HepG2 (cell line): ENCODE results near the gene LAMTOR1. TPM values are rescaled to one million over a fixed set of nuclear protein-coding genes. Genes with fewer than 3 reads are reported as not detected.

Source experiments
- ATAC-seq: fragments of 200-7000 bp; cut with Tn5 transposase; 3 replicates; pipeline ENCODE4 v1.9.1; 2020; ENCODE audit warnings: mild to moderate bottlenecking, moderate library complexity
- BruUV-seq: library from RNA; stranded (reverse); fragments of 400-500 nt; replicated peaks from 2 replicates; lab custom pipeline; 2021; lab: Mats Ljungman, UMichigan
- CTCF ChIA-PET: fragments of 300-600 bp; formaldehyde crosslinking; extraction: SDS; loops from one replicate; lab custom pipeline; 2021; ENCODE audit warnings: low total read pairs, inconsistent platforms, low intra/inter-chr PET ratio; lab: Yijun Ruan, JAX
- POLR2A ChIA-PET: fragments of 350-600 bp; sonication (Branson Sonifier 250); formaldehyde crosslinking; loops from one replicate; lab custom pipeline; 2020; ENCODE audit warnings: antibody characterized with exemption, inconsistent platforms; lab: Yijun Ruan, JAX
- DNase-seq: peaks from one replicate; pipeline ENCODE4 v3.0.0-alpha.2; 2015; ENCODE audit warnings: low spot score
- FAIRE-seq: peaks from 3 replicates; lab custom pipeline; 2011; peaks lifted over from hg19 to GRCh38; lab: Jason Lieb, UNC
- H2AFZ ChIP-seq: one replicate; pipeline ENCODE4 v1.6.1; 2011; ENCODE audit warnings: low read length, inconsistent platforms
- H3K27ac ChIP-seq: fragments of 300-600 bp; 3 replicates; pipeline ENCODE4 v1.8.0; 2011; ENCODE audit warnings: mixed run types, mild to moderate bottlenecking, mixed read lengths, low read length, inconsistent platforms; ENCODE audit not compliant: insufficient read depth; ENCODE audit errors: extremely low read length
- H3K27me3 ChIP-seq, 2 experiments: fragments of 200-600 bp in 1 of 2; 2 replicates in 1 of 2; 3 replicates in 1 of 2; pipeline versions ENCODE4 v1.6.0 to v1.8.0; 2011; ENCODE audit warnings: low read length in 2 of 2, mild to moderate bottlenecking in 2 of 2, moderate library complexity in 2 of 2, inconsistent platforms in 1 of 2; ENCODE audit not compliant: insufficient read depth in 2 of 2, control insufficient read depth in 1 of 2
- H3K36me3 ChIP-seq, 2 experiments: fragments of 200-600 bp in 1 of 2; replicated peaks in 1 of 2; 2 replicates in 1 of 2; 3 replicates in 1 of 2; pipeline versions ENCODE4 v1.5.1 to v1.8.0; 2011; ENCODE audit warnings: low read length in 2 of 2, inconsistent platforms in 1 of 2; ENCODE audit not compliant: insufficient read depth in 2 of 2, control insufficient read depth in 1 of 2
- H3K4me1 ChIP-seq: 2 replicates; pipeline ENCODE4 v1.5.1; 2012; ENCODE audit warnings: low read length, inconsistent platforms; ENCODE audit not compliant: insufficient read depth
- H3K4me2 ChIP-seq: 2 replicates; pipeline ENCODE4 v1.6.0; 2011; ENCODE audit warnings: low read depth, low read length, inconsistent platforms
- H3K4me3 ChIP-seq, 3 experiments: fragments of 200-600 bp in 1 of 3; sonication (generic), shearing (Covaris generic) in 1 of 3; replicated peaks in 1 of 3; 2 replicates each; pipeline ENCODE4 v1.5.1; 2011 to 2016; ENCODE audit warnings: low read length in 3 of 3, inconsistent platforms in 2 of 3, low read depth in 2 of 3, mild to moderate bottlenecking in 2 of 3, control low read depth in 1 of 3, mixed read lengths in 1 of 3; ENCODE audit not compliant: insufficient read depth in 1 of 3
- H3K79me2 ChIP-seq: one replicate; pipeline ENCODE4 v1.6.1; 2011; ENCODE audit warnings: low read length, inconsistent platforms; ENCODE audit not compliant: insufficient read depth
- H3K9ac ChIP-seq: 2 replicates; pipeline ENCODE4 v1.6.0; 2011; ENCODE audit warnings: mild to moderate bottlenecking, low read depth, low read length, inconsistent platforms; ENCODE audit not compliant: insufficient read depth
- H3K9me3 ChIP-seq: 2 replicates; pipeline ENCODE4 v1.5.1; 2012; ENCODE audit warnings: mild to moderate bottlenecking, low read length
- H4K20me1 ChIP-seq: 2 replicates; pipeline ENCODE4 v1.6.0; 2011; ENCODE audit warnings: inconsistent platforms, mild to moderate bottlenecking, low read length, moderate library complexity; ENCODE audit not compliant: insufficient read depth
- BHLHE40 ChIP-seq: IDR thresholded peaks from 2 replicates; pipeline ENCODE4 v1.6.1; 2011; ENCODE audit warnings: low read length, improper control_type of control experiment
- EHMT2 ChIP-seq: fragments of 200-600 bp; sonication (generic); IDR thresholded peaks from 2 replicates; pipeline ENCODE4 v1.7.0; 2017; ENCODE audit warnings: antibody characterized with exemption, low read depth, low read length, borderline replicate concordance
- LRRFIP1 ChIP-seq: sonication (generic); formaldehyde crosslinking; conservative IDR thresholded peaks from 2 replicates; pipeline ENCODE4 v1.4.0; 2020; ENCODE audit warnings: missing genetic modification reagents
- RAD51 ChIP-seq: fragments of 450-650 bp; IDR thresholded peaks from 2 replicates; pipeline ENCODE4 v1.6.1; 2016; ENCODE audit warnings: borderline replicate concordance
- SALL1 ChIP-seq: sonication (generic); formaldehyde crosslinking; IDR thresholded peaks from 2 replicates; pipeline ENCODE4 v1.8.0; 2022; ENCODE audit warnings: mild to moderate bottlenecking, missing genetic modification reagents
- SMAD9 ChIP-seq: sonication (generic); formaldehyde crosslinking; IDR thresholded peaks from 2 replicates; pipeline ENCODE4 v1.5.1; 2020; ENCODE audit warnings: mild to moderate bottlenecking, missing genetic modification reagents
- SNAPC2 ChIP-seq: sonication (generic); formaldehyde crosslinking; IDR thresholded peaks from 2 replicates; pipeline ENCODE4 v1.8.1; 2022; ENCODE audit warnings: mild to moderate bottlenecking, missing genetic modification reagents
- TARDBP ChIP-seq: sonication (generic); formaldehyde crosslinking; IDR thresholded peaks from 2 replicates; pipeline ENCODE4 v1.8.0; 2022; ENCODE audit warnings: mild to moderate bottlenecking, missing genetic modification reagents
- THAP9 ChIP-seq: sonication (generic); formaldehyde crosslinking; IDR thresholded peaks from 2 replicates; pipeline ENCODE4; 2020; ENCODE audit warnings: missing genetic modification reagents, mild to moderate bottlenecking, borderline replicate concordance
- ZBTB42 ChIP-seq: sonication (generic); formaldehyde crosslinking; IDR thresholded peaks from 2 replicates; pipeline ENCODE4 v1.5.0; 2020; ENCODE audit warnings: mild to moderate bottlenecking, missing genetic modification reagents
- ZBTB43 ChIP-seq: sonication (generic); formaldehyde crosslinking; conservative IDR thresholded peaks from 2 replicates; pipeline ENCODE4 v1.4.0; 2020; ENCODE audit warnings: missing genetic modification reagents
- ZNF251 ChIP-seq: sonication (generic); formaldehyde crosslinking; IDR thresholded peaks from 2 replicates; pipeline ENCODE4 v1.9.0; 2021; ENCODE audit warnings: mild to moderate bottlenecking, missing genetic modification reagents
- ZNF382 ChIP-seq: sonication (generic); formaldehyde crosslinking; IDR thresholded peaks from 2 replicates; pipeline ENCODE4 v1.5.0; 2020; ENCODE audit warnings: missing genetic modification reagents, mild to moderate bottlenecking, borderline replicate concordance
- ZNF513 ChIP-seq: sonication (generic); formaldehyde crosslinking; conservative IDR thresholded peaks from 2 replicates; pipeline ENCODE4 v1.5.0; 2020; ENCODE audit warnings: missing genetic modification reagents
- ZNF589 ChIP-seq: sonication (generic); formaldehyde crosslinking; conservative IDR thresholded peaks from 2 replicates; pipeline ENCODE4 v1.8.0; 2022; ENCODE audit warnings: mild to moderate bottlenecking, moderate library complexity, missing genetic modification reagents
- WGBS: methylation state at CpG from one replicate; pipeline ENCODE4 v1.1.6; 2017; ENCODE audit warnings: low lambda C conversion rate; 5-methylcytosine and 5-hydroxymethylcytosine counted together
- in situ Hi-C: cut with HindIII; loops from 2 replicates; pipeline ENCODE4 v1.10.0; 2017; ENCODE audit warnings: low pct_unique_long_range_greater_than_20kb; ENCODE audit not compliant: extremely low pct_ligation_motif_present
- intact Hi-C: fragments of 100-400 bp; cut with micrococcal nuclease; formaldehyde crosslinking; loops from one replicate; pipeline ENCODE4 v1.10.0; 2022; ENCODE audit not compliant: unreplicated experiment
- polyA plus RNA-seq, 8 experiments: library from polyadenylated mRNA; depleted of rRNA in 3 of 8; stranded (reverse) in 7 of 8; unstranded in 1 of 8; fragments of >200 nt; fragmentation: Illumina TruSeq in 4 of 8; extraction: Trizol in 4 of 8; gene quantifications; 2 replicates each; pipeline versions ENCODE4 v1.2.1 to v1.2.3, GENCODE V29; 2011 to 2016; ENCODE audit warnings: low read depth in 4 of 8, missing spikeins in 1 of 8, mixed read lengths in 1 of 8; ENCODE audit not compliant: insufficient read depth in 1 of 8
- total RNA-seq, 5 experiments: library from RNA; depleted of rRNA; stranded (reverse); fragments of >200 nt; fragmentation: Illumina TruSeq; extraction: Trizol; gene quantifications; 2 replicates each; pipeline ENCODE4 v1.2.3, GENCODE V29; 2016; ENCODE audit warnings: low read depth in 1 of 5

The LAMTOR1 gene
- total and polyA plus RNA-seq, 2 of the 13 experiments (the other 11 are each of a cell fraction or from before 2014, with no cell fraction given): 60.4 to 66.0 TPM

- no peak for TF ChIP-seq ZNF251 (CRISPR knock-in tag)
- no peak for TF ChIP-seq ZNF382
- TF ChIP-seq ZBTB42 (CRISPR knock-in tag): no peak
- TF ChIP-seq ZNF513: no peak
- no peak for TF ChIP-seq SMAD9 (CRISPR knock-in tag)
- TF ChIP-seq SALL1 (CRISPR knock-in tag): no peak
- TF ChIP-seq BHLHE40: no peak
These were observed 13.1 kb upstream of the LAMTOR1 start (continued) for GRCh38 chr11:72116019-72116755.

- Histone ChIP-seq H3K27me3 (peaks cover 1 to 9% of the 10 kb centered on the region in 2 experiments; a peak in 1 of 5 replicates), H3K9me3 (no peaks in the 10 kb centered on the region), H3K4me3 (no peak overlapping the region), H3K4me1 (peaks cover 22% of the 10 kb centered on the region), H3K36me3 (no peaks in the 10 kb centered on the region), H2AFZ (no peak overlapping the region), H3K9ac (no peak overlapping the region), H3K4me2 (no peak overlapping the region), H3K79me2 (no peaks in the 10 kb centered on the region), H4K20me1 (no peaks in the 10 kb centered on the region), H3K27ac (no peak overlapping the region)
- FAIRE-seq: no peak
- WGBS: 94% methylated on average over 1 of the region's 1 CpG
- ChIA-PET POLR2A (no interaction called here), CTCF (no interaction called here)
- no peak for DNase-seq
- ATAC-seq: no peak
- in situ Hi-C loops: no loop called here
- BruUV-seq: no TSS peak
- intact Hi-C loops: no loop called here
- no peak for TF ChIP-seq SALL1 (CRISPR knock-in tag)
- TF ChIP-seq RAD51: no peak
- no peak for TF ChIP-seq THAP9 (CRISPR knock-in tag)
- TF ChIP-seq LRRFIP1 (CRISPR knock-in tag): no peak
- TF ChIP-seq SNAPC2: no peak
- no peak for TF ChIP-seq ZBTB43
- no peak for TF ChIP-seq ZNF589 (CRISPR knock-in tag)
- no peak for TF ChIP-seq TARDBP (CRISPR knock-in tag)
- TF ChIP-seq EHMT2: no peak
These were observed 11.5 kb upstream of the LAMTOR1 start for GRCh38 chr11:72114570-72114969.
